RPMI7951 (cell line): ENCODE results near the gene YBEY. TPM values are rescaled to one million over a fixed set of nuclear protein-coding genes. Genes with fewer than 3 reads are reported as not detected.
"Not testable (repeated sequence)": the region's sequence is repeated elsewhere in the genome, so short reads cannot be mapped to it uniquely, and the experiment has no call there.

ENCODE experiments used
- DNase-seq: peaks from one replicate; pipeline ENCODE4 v3.0.0-alpha.2; 2012; ENCODE audit warnings: low read depth
- total RNA-seq: library from RNA; depleted of rRNA; stranded (reverse); fragments of >200 nt; shearing (Covaris generic); gene quantifications from 2 replicates; pipeline ENCODE4 v1.2.3, GENCODE V29; 2014; rRNA removed

YBEY gene
- 9.9 and 18.5 TPM in 2 replicates for total RNA-seq

GRCh38 chr21:46285761-46286647 lies at the start of gene YBEY:
YBEY (plus strand) TSS chr21:46286342; CDS start chr21:46286914, 572 bp downstream.
- peak; percentile 89 for DNase-seq

- DNase-seq, result no peak
These were observed 48.7 kb upstream of the YBEY start for GRCh38 chr21:46237474-46237873.

GRCh38 chr21:46239817-46240325 lies 46.3 kb upstream of the YBEY start:
- DNase-seq, result no peak

- DNase-seq, result not testable (repeated sequence)
These were observed 44.6 kb upstream of the YBEY start for GRCh38 chr21:46241577-46241976.

GRCh38 chr21:46243325-46243724 lies 42.8 kb upstream of the YBEY start:
- no peak for DNase-seq

GRCh38 chr21:46243960-46244361 lies 42.2 kb upstream of the YBEY start:
- no peak for DNase-seq

GRCh38 chr21:46244602-46245001 lies 41.5 kb upstream of the YBEY start:
- no peak for DNase-seq

GRCh38 chr21:46245213-46245915 lies 40.8 kb upstream of the YBEY start:
- DNase-seq, result no peak

GRCh38 chr21:46246345-46246744 lies 39.8 kb upstream of the YBEY start:
- DNase-seq, result no peak

- no peak for DNase-seq
These were observed 38.3 kb upstream of the YBEY start for GRCh38 chr21:46247699-46248421.

GRCh38 chr21:46248422-46248782 lies 37.7 kb upstream of the YBEY start:
- no peak for DNase-seq

- no peak for DNase-seq
These were observed 37.3 kb upstream of the YBEY start for GRCh38 chr21:46248827-46249226.

GRCh38 chr21:46250146-46250725 lies 35.9 kb upstream of the YBEY start:
- DNase-seq, result no peak

GRCh38 chr21:46252840-46253239 lies 33.3 kb upstream of the YBEY start:
- DNase-seq, result no peak

GRCh38 chr21:46253610-46254124 lies 32.5 kb upstream of the YBEY start:
- no peak for DNase-seq

- DNase-seq, result no peak
These were observed 31.8 kb upstream of the YBEY start for GRCh38 chr21:46254208-46254975.

GRCh38 chr21:46255166-46255565 lies 31.0 kb upstream of the YBEY start:
- no peak for DNase-seq

GRCh38 chr21:46255758-46256337 lies 30.3 kb upstream of the YBEY start:
- no peak for DNase-seq

- DNase-seq, result no peak
These were observed 29.6 kb upstream of the YBEY start for GRCh38 chr21:46256501-46256994.

- DNase-seq, result no peak
These were observed 22.0 kb upstream of the YBEY start for GRCh38 chr21:46264046-46264689.
